ENCODE data around the gene VPS4B. TPM values are rescaled to one million over a fixed set of nuclear protein-coding genes. Genes with fewer than 3 reads are reported as not detected.

Gene VPS4B
- total and polyA plus RNA-seq, 2 of the 8 experiments (the other 6 are each of a cell fraction or from before 2014, with no cell fraction given), result 7.2 to 45.3 TPM

DNA sequence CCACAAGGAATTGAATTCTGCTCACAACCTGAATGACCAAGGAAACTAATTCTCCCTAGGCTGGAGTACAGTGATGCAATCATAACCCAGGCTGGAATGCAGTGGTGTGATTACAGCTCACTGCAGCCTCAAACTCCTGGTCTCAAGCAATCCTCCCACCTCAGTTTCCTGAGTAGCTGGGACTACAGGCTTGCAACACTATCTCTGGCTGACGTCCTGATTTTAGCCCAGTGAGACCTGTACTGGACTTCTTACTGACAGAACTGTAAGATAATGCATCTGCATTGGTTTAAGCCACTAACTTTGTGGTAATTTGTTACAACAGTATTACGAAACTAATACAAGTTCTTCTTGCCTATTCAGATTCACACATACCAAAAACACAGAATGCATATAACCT is 45.7 kb downstream of the VPS4B start (continued):
- no peak for TF ChIP-seq PHF8 (conservative IDR thresholded peaks at IDR 0.05; ENCODE audit: low read depth, low read length)
- TF ChIP-seq TBP (IDR thresholded peaks at IDR 0.05; ENCODE audit: low read depth, low read length), result no peak
- no peak for TF ChIP-seq SP2 (IDR thresholded peaks at IDR 0.05; ENCODE audit: low read length)

Data from H1 (cell line).